PC-9 (cell line): Measurements from ENCODE around the gene RADIL. TPM values are rescaled to one million over a fixed set of nuclear protein-coding genes. Genes with fewer than 3 reads are reported as not detected.

Experiments
- BruUV-seq: library from RNA; stranded (reverse); fragments of 400-500 nt; replicated peaks from 2 replicates; lab custom pipeline; 2021; lab: Mats Ljungman, UMichigan
- CTCF ChIA-PET: fragments of 300-600 bp; sonication (Branson Sonifier 250); formaldehyde crosslinking; loops from one replicate; lab custom pipeline; 2022; ENCODE audit warnings: antibody characterized with exemption; lab: Charles Lee
- POLR2A ChIA-PET: fragments of 300-600 bp; sonication (Branson Sonifier 250); formaldehyde crosslinking; loops from one replicate; lab custom pipeline; 2022; ENCODE audit warnings: antibody characterized with exemption; ENCODE audit not compliant: unreplicated experiment; lab: Charles Lee
- DNase-seq, 2 experiments: peaks; one replicate each; pipeline versions ENCODE4 v3.0.0 to v3.0.0-alpha.2; 2015 to 2022; ENCODE audit warnings: mixed read lengths in 1 of 2
- H2AFZ ChIP-seq: fragments of 200-600 bp; sonication (generic); 2 replicates; pipeline ENCODE4 v1.8.1; 2017; ENCODE audit warnings: antibody characterized with exemption
- H3F3A ChIP-seq: fragments of 200-600 bp; sonication (generic); 2 replicates; pipeline ENCODE4 v1.8.1; 2017; ENCODE audit warnings: antibody characterized with exemption, mild to moderate bottlenecking, low read depth; ENCODE audit not compliant: insufficient read depth
- H3K27ac ChIP-seq: fragments of 200-600 bp; sonication (generic); 2 replicates; pipeline ENCODE4 v1.6.1; 2016; ENCODE audit warnings: mixed run types
- H3K27me3 ChIP-seq: fragments of 200-600 bp; sonication (generic); 2 replicates; pipeline ENCODE4 v1.6.1; 2016; ENCODE audit warnings: low read depth, mixed run types; ENCODE audit not compliant: insufficient read depth
- H3K36me3 ChIP-seq: fragments of 200-600 bp; sonication (generic); 2 replicates; pipeline ENCODE4 v1.6.1; 2016; ENCODE audit warnings: low read depth, mixed run types
- H3K4me1 ChIP-seq: fragments of 200-600 bp; sonication (generic); replicated peaks from 2 replicates; pipeline ENCODE4 v1.6.1; 2016; ENCODE audit warnings: mixed run types; ENCODE audit not compliant: insufficient read depth
- H3K4me2 ChIP-seq: fragments of 200-600 bp; sonication (generic); 2 replicates; pipeline ENCODE4 v1.6.1; 2017; ENCODE audit warnings: mixed run types
- H3K4me3 ChIP-seq: fragments of 200-600 bp; sonication (generic); 2 replicates; pipeline ENCODE4 v1.6.1; 2016; ENCODE audit warnings: mixed run types
- H3K79me2 ChIP-seq: fragments of 200-600 bp; sonication (generic); 2 replicates; pipeline ENCODE4 v1.6.1; 2017; ENCODE audit warnings: low read depth, mixed run types
- H3K9me2 ChIP-seq: fragments of 200-600 bp; sonication (generic); 2 replicates; pipeline ENCODE4 v1.8.1; 2017; ENCODE audit warnings: mild to moderate bottlenecking; ENCODE audit not compliant: insufficient read depth
- H3K9me3 ChIP-seq: fragments of 200-600 bp; sonication (generic); 2 replicates; pipeline ENCODE4 v1.8.1; 2016; ENCODE audit warnings: low read depth; ENCODE audit not compliant: insufficient read depth
- H4K20me1 ChIP-seq: fragments of 200-600 bp; sonication (generic); 2 replicates; pipeline ENCODE4 v1.8.1; 2017; ENCODE audit not compliant: insufficient read depth
- CTCF ChIP-seq: fragments of 200-600 bp; sonication (generic); conservative IDR thresholded peaks from 2 replicates; pipeline ENCODE4 v1.6.1; 2017; ENCODE audit warnings: mixed run types, antibody characterized with exemption, mild to moderate bottlenecking, moderate library complexity
- EZH2 ChIP-seq: fragments of 200-600 bp; sonication (generic); IDR thresholded peaks from 2 replicates; pipeline ENCODE4 v1.8.0; 2017; ENCODE audit warnings: antibody characterized with exemption, low read depth
- intact Hi-C: fragments of 100-400 bp; cut with micrococcal nuclease; formaldehyde crosslinking; loops from one replicate; pipeline ENCODE4 v1.10.0; 2022; ENCODE audit not compliant: unreplicated experiment
- total RNA-seq: library from RNA; stranded (reverse); gene quantifications from 2 replicates; pipeline ENCODE4 v1.2.3, GENCODE V29; 2021

Gene RADIL
- total RNA-seq, 1 experiment from 2014 or later, result 0.35 TPM

DNA sequence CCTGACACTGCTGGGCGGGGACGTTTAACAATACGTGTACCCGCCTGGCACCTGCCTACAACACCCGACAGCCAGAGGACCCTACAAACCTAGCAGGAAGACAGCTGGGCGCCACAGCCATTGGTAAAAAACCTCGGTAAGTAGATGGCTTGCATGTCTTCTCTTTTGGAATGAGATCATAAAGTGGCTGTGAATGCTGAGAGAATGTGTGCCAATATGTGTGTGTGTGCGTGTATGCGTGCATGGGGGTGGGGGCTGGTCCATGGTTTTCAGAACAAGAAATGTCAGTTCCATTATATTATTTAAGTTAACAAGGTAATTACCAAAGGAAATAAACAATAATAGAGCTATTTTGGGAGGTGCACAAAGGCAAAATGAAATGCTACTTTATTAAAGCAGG lies 60.8 kb downstream of the RADIL start:
- CTCF ChIA-PET, result no interaction called here
- TF ChIP-seq CTCF (no peak), EZH2 (no peak)
- no TSS peak for BruUV-seq

GRCh38 chr7:4820967-4821471 lies 62.5 kb downstream of the RADIL start:
- H3K79me2 ChIP-seq, result no peaks in the 10 kb centered on the region
- no peak overlapping the region for H3K4me3 ChIP-seq
- H3K27me3 ChIP-seq, result peaks cover 96% of the 10 kb centered on the region
- peak in 1 of 2 experiments; percentile 6 for DNase-seq
- no peaks in the 10 kb centered on the region for H3K4me1 ChIP-seq
- H3K36me3 ChIP-seq, result no peaks in the 10 kb centered on the region
- H3K4me2 ChIP-seq, result no peak overlapping the region
- H3K9me3 ChIP-seq, result no peaks in the 10 kb centered on the region
- H4K20me1 ChIP-seq, result no peaks in the 10 kb centered on the region
- no peak for TF ChIP-seq CTCF
- no peak for TF ChIP-seq EZH2
- no peaks in the 10 kb centered on the region for H3F3A ChIP-seq
- CTCF ChIA-PET, result no interaction called here
- no peaks in the 10 kb centered on the region for H3K9me2 ChIP-seq
- POLR2A ChIA-PET, result no interaction called here
- H2AFZ ChIP-seq, result no peak overlapping the region
- H3K27ac ChIP-seq, result no peak overlapping the region
- no TSS peak for BruUV-seq
- intact Hi-C loops, result no loop called here

More for the DNA sequence above, 60.8 kb downstream of the RADIL start:
- H3K79me2 ChIP-seq, result no peaks in the 10 kb centered on the region
- H3K9me3 ChIP-seq, result no peaks in the 10 kb centered on the region
- POLR2A ChIA-PET, result no interaction called here
- H3K27ac ChIP-seq, result no peak overlapping the region
- no peaks in the 10 kb centered on the region for H3K4me1 ChIP-seq
- no peaks in the 10 kb centered on the region for H4K20me1 ChIP-seq
- H2AFZ ChIP-seq, result no peak overlapping the region
- no peak overlapping the region for H3K4me2 ChIP-seq
- DNase-seq, result no peak
- no peaks in the 10 kb centered on the region for H3F3A ChIP-seq
- intact Hi-C loops, result no loop called here
- no peaks in the 10 kb centered on the region for H3K36me3 ChIP-seq
- H3K9me2 ChIP-seq, result no peaks in the 10 kb centered on the region
- no peak overlapping the region for H3K4me3 ChIP-seq
- H3K27me3 ChIP-seq, result peaks cover 90% of the 10 kb centered on the region

GRCh38 chr7:4820405-4820966 lies 63.0 kb downstream of the RADIL start:
- H2AFZ ChIP-seq, result no peak overlapping the region
- TF ChIP-seq EZH2 (no peak), CTCF (no peak)
- no peak overlapping the region for H3K4me3 ChIP-seq
- H3K79me2 ChIP-seq, result no peaks in the 10 kb centered on the region
- H3K4me1 ChIP-seq, result no peaks in the 10 kb centered on the region
- H3K9me2 ChIP-seq, result no peaks in the 10 kb centered on the region
- CTCF ChIA-PET, result no interaction called here
- no peak overlapping the region for H3K27ac ChIP-seq
- H3K36me3 ChIP-seq, result no peaks in the 10 kb centered on the region
- H3K4me2 ChIP-seq, result no peak overlapping the region
- no TSS peak for BruUV-seq
- H3K9me3 ChIP-seq, result no peaks in the 10 kb centered on the region
- no peaks in the 10 kb centered on the region for H3F3A ChIP-seq
- intact Hi-C loops, result no loop called here
- peaks cover 96% of the 10 kb centered on the region for H3K27me3 ChIP-seq
- no peaks in the 10 kb centered on the region for H4K20me1 ChIP-seq
- POLR2A ChIA-PET, result no interaction called here
- no peak for DNase-seq
